Neural cell (in vitro differentiated cells): ENCODE measurements around the gene TIMM44. TPM values are rescaled to one million over a fixed set of nuclear protein-coding genes. Genes with fewer than 3 reads are reported as not detected.

Experiments used
- H2AFZ ChIP-seq: fragments of 200-600, 300-800 bp; sonication (generic), shearing (Covaris generic); 2 replicates; pipeline ENCODE4 v1.6.0; 2014; ENCODE audit warnings: low read depth, mild to moderate bottlenecking, antibody characterized with exemption, low read length, moderate library complexity
- H3F3A ChIP-seq: fragments of 200-600 bp; shearing (Covaris generic); 2 replicates; pipeline ENCODE4 v1.6.1; 2016; ENCODE audit warnings: mild to moderate bottlenecking, moderate library complexity, mixed read lengths, antibody characterized with exemption, low read length; ENCODE audit not compliant: insufficient read depth, poor library complexity, severe bottlenecking
- H3K27ac ChIP-seq: fragments of 200-600, 300-800 bp; sonication (generic), shearing (Covaris generic); 2 replicates; pipeline ENCODE4 v1.5.1; 2014; ENCODE audit warnings: mild to moderate bottlenecking, low read length, moderate library complexity
- H3K27me3 ChIP-seq: fragments of 300-800, 200-600 bp; sonication (generic), shearing (Covaris generic); 2 replicates; pipeline ENCODE4 v1.6.0; 2014; ENCODE audit warnings: mild to moderate bottlenecking, low read depth, low read length, moderate library complexity; ENCODE audit not compliant: insufficient read depth
- H3K36me3 ChIP-seq: fragments of 300-800, 200-600 bp; sonication (generic), shearing (Covaris generic); 2 replicates; pipeline ENCODE4 v1.5.1; 2014; ENCODE audit warnings: mild to moderate bottlenecking, antibody characterized with exemption, low read length, moderate library complexity; ENCODE audit not compliant: insufficient read depth
- H3K4me2 ChIP-seq: fragments of 300-800, 200-600 bp; sonication (generic), shearing (Covaris generic); 2 replicates; pipeline ENCODE4 v1.6.0; 2014; ENCODE audit warnings: mild to moderate bottlenecking, low read length
- H3K4me3 ChIP-seq: fragments of 300-800, 200-600 bp; sonication (generic), shearing (Covaris generic); 2 replicates; pipeline ENCODE4 v1.5.1; 2014; ENCODE audit warnings: mild to moderate bottlenecking, low read length, moderate library complexity
- H3K79me2 ChIP-seq: fragments of 200-600 bp; shearing (Covaris generic); replicated peaks from 2 replicates; pipeline ENCODE4 v1.6.0; 2014; ENCODE audit warnings: mild to moderate bottlenecking, low read length, moderate library complexity; ENCODE audit not compliant: insufficient read depth
- H3K9ac ChIP-seq: fragments of 300-800, 200-600 bp; sonication (generic), shearing (Covaris generic); 2 replicates; pipeline ENCODE4 v1.6.1; 2016; ENCODE audit warnings: mild to moderate bottlenecking, low read length, mixed read lengths
- H3K9me2 ChIP-seq: fragments of 200-600 bp; shearing (Covaris generic); 2 replicates; pipeline ENCODE4 v1.6.1; 2016; ENCODE audit warnings: mild to moderate bottlenecking, low read length, mixed read lengths; ENCODE audit not compliant: insufficient read depth
- H3K9me3 ChIP-seq: fragments of 200-600, 300-800 bp; sonication (generic), shearing (Covaris generic); 2 replicates; pipeline ENCODE4 v1.6.1; 2016; ENCODE audit warnings: mild to moderate bottlenecking, mixed run types, low read length, moderate library complexity, mixed read lengths
- H4K20me1 ChIP-seq: fragments of 200-600 bp; shearing (Covaris generic); 2 replicates; pipeline ENCODE4 v1.6.1; 2016; ENCODE audit warnings: mild to moderate bottlenecking, mixed run types; ENCODE audit not compliant: insufficient read depth
- CTCF ChIP-seq: fragments of 450-650 bp; IDR thresholded peaks from 2 replicates; pipeline ENCODE4 v1.5.1; 2014; ENCODE audit warnings: antibody characterized with exemption, mild to moderate bottlenecking, moderate library complexity; ENCODE audit not compliant: poor library complexity, severe bottlenecking
- EP300 ChIP-seq: fragments of 450-650 bp; conservative IDR thresholded peaks from 2 replicates; pipeline ENCODE4 v1.6.1; 2014; ENCODE audit warnings: antibody characterized with exemption, mild to moderate bottlenecking, moderate library complexity; ENCODE audit not compliant: poor library complexity, severe bottlenecking
- EZH2 ChIP-seq: fragments of 200-600, 300-800 bp; shearing (Covaris generic), sonication (generic); IDR thresholded peaks from 2 replicates; pipeline ENCODE4 v1.6.1; 2014; ENCODE audit warnings: antibody characterized with exemption, low read length, borderline replicate concordance, mild to moderate bottlenecking; ENCODE audit not compliant: insufficient read depth, poor library complexity, severe bottlenecking
- MXI1 ChIP-seq: fragments of 450-650 bp; conservative IDR thresholded peaks from 2 replicates; pipeline ENCODE4 v1.6.1; 2014; ENCODE audit warnings: antibody characterized with exemption, mild to moderate bottlenecking; ENCODE audit not compliant: poor library complexity, severe bottlenecking
- POLR2AphosphoS5 ChIP-seq: IDR thresholded peaks from 2 replicates; pipeline ENCODE4 v1.6.1; 2012
- RAD21 ChIP-seq: fragments of 450-650 bp; conservative IDR thresholded peaks from 2 replicates; pipeline ENCODE4 v1.6.1; 2014; ENCODE audit warnings: antibody characterized with exemption, mild to moderate bottlenecking, moderate library complexity
- SMC3 ChIP-seq: fragments of 450-650 bp; conservative IDR thresholded peaks from 2 replicates; pipeline ENCODE4 v1.6.1; 2014; ENCODE audit warnings: antibody characterized with exemption, mild to moderate bottlenecking, moderate library complexity; ENCODE audit not compliant: poor library complexity
- TAF1 ChIP-seq: IDR thresholded peaks from 2 replicates; pipeline ENCODE4 v1.6.1; 2012; ENCODE audit warnings: low read depth
- polyA plus RNA-seq: library from polyadenylated mRNA; depleted of rRNA; stranded (reverse); fragments of >200 nt; gene quantifications from 2 replicates; pipeline ENCODE4 v1.2.3, GENCODE V29; 2014
- TF ChIP-seq, protein P1 (sequence below): IDR thresholded peaks from 2 replicates; pipeline ENCODE4 v1.6.1; 2012; ENCODE audit warnings: borderline replicate concordance

TIMM44 gene
- polyA plus RNA-seq, 1 donor from 2014 or later, result 48.3 TPM

DNA sequence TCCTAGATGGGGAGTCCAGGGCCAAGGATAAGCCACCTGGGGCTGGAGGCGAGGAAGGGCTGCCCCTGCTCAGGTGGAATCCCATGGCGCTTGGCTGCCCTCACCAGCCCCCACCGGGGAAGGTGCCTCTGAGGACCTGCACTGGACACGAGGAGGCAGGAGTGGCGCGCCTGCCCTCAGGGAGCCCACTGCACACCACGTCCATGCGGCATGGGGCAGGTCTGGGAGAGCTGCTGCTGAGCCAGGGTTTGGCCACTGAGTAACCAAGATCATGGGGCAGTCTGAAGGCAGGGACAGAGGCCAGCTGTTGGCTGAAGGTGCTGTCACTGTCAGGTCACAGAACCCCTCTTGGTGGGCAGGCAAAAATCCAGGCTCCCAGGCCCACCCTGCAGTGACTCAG lies 36.1 kb upstream of the TIMM44 start:
- Histone ChIP-seq H3K36me3 (no peaks in the 10 kb centered on the region), H4K20me1 (no peaks in the 10 kb centered on the region), H3K79me2 (no peaks in the 10 kb centered on the region)

DNA sequence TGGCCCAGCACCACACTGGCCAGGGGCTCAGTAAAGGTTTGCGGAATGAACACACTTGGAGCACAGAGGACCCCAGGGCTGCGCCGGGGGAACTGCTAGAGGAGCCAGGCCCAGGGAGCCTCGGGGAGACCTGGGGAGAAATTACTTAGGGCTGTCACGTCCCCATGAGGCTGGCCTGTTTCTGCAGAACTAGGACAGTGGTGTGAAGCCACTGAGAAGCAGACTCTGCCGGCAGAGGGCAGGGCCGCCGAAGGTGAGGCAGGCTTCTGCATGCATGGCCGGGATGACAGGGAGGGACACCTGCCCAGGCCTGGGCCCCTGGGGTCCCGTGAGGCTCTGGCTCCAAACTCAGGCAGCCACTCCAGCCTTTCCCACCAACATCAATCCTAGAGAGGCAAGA lies 35.5 kb upstream of the TIMM44 start:
- H4K20me1 ChIP-seq, result no peaks in the 10 kb centered on the region
- TF ChIP-seq TAF1, result no peak
- TF ChIP-seq RAD21, result no peak
- no peak for TF ChIP-seq EZH2
- no peak for TF ChIP-seq CTCF
- TF ChIP-seq SMC3, result no peak
- TF ChIP-seq EP300, result no peak
- TF ChIP-seq MXI1, result no peak
- TF ChIP-seq POLR2AphosphoS5, result no peak
- TF ChIP-seq, protein P1, sequence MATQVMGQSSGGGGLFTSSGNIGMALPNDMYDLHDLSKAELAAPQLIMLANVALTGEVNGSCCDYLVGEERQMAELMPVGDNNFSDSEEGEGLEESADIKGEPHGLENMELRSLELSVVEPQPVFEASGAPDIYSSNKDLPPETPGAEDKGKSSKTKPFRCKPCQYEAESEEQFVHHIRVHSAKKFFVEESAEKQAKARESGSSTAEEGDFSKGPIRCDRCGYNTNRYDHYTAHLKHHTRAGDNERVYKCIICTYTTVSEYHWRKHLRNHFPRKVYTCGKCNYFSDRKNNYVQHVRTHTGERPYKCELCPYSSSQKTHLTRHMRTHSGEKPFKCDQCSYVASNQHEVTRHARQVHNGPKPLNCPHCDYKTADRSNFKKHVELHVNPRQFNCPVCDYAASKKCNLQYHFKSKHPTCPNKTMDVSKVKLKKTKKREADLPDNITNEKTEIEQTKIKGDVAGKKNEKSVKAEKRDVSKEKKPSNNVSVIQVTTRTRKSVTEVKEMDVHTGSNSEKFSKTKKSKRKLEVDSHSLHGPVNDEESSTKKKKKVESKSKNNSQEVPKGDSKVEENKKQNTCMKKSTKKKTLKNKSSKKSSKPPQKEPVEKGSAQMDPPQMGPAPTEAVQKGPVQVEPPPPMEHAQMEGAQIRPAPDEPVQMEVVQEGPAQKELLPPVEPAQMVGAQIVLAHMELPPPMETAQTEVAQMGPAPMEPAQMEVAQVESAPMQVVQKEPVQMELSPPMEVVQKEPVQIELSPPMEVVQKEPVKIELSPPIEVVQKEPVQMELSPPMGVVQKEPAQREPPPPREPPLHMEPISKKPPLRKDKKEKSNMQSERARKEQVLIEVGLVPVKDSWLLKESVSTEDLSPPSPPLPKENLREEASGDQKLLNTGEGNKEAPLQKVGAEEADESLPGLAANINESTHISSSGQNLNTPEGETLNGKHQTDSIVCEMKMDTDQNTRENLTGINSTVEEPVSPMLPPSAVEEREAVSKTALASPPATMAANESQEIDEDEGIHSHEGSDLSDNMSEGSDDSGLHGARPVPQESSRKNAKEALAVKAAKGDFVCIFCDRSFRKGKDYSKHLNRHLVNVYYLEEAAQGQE, result no peak
- H3K4me3 ChIP-seq, result no peak overlapping the region
- H3K27ac ChIP-seq, result no peak overlapping the region
- no peaks in the 10 kb centered on the region for H3K79me2 ChIP-seq
- H2AFZ ChIP-seq, result no peak overlapping the region
- no peaks in the 10 kb centered on the region for H3K9me3 ChIP-seq
- H3F3A ChIP-seq, result no peaks in the 10 kb centered on the region
- H3K4me2 ChIP-seq, result no peak overlapping the region
- no peaks in the 10 kb centered on the region for H3K9me2 ChIP-seq
- no peaks in the 10 kb centered on the region for H3K27me3 ChIP-seq
- H3K36me3 ChIP-seq, result no peaks in the 10 kb centered on the region
- H3K9ac ChIP-seq, result no peak overlapping the region

More for the DNA sequence above, 36.1 kb upstream of the TIMM44 start:
- no peak overlapping the region for H3K27ac ChIP-seq
- no peaks in the 10 kb centered on the region for H3K9me3 ChIP-seq
- H3K4me3 ChIP-seq, result no peak overlapping the region
- H2AFZ ChIP-seq, result no peak overlapping the region
- no peaks in the 10 kb centered on the region for H3F3A ChIP-seq
- no peaks in the 10 kb centered on the region for H3K27me3 ChIP-seq
- no peak overlapping the region for H3K4me2 ChIP-seq
- no peak for TF ChIP-seq POLR2AphosphoS5
- no peaks in the 10 kb centered on the region for H3K9me2 ChIP-seq
- no peak overlapping the region for H3K9ac ChIP-seq
